CD4-positive, alpha-beta T cell treated with Interferon alpha-2 for 1 hour (primary cell): Measurements from ENCODE around the gene RNASE4.
A peak's percentile ranks its signal among the peaks of the same experiment; 100 is the strongest.
"Not testable (repeated sequence)": the region's sequence is repeated elsewhere in the genome, so short reads cannot be mapped to it uniquely, and the experiment has no call there.

Source experiments
- DNase-seq, 2 donors: peaks; one replicate each; pipeline ENCODE4 v3.0.0-alpha.2; 2020 to 2022

Gene RNASE4

GRCh38 chr14:20699931-20700330 is 15.6 kb downstream of the RNASE4 start:
- no peak for DNase-seq

GRCh38 chr14:20700965-20701364 is 16.6 kb downstream of the RNASE4 start:
- not testable (repeated sequence) for DNase-seq

- DNase-seq: no peak
Measured at GRCh38 chr14:20706657-20707355, 22.4 kb downstream of the RNASE4 start.

- DNase-seq: no peak
Measured at GRCh38 chr14:20707622-20708021, 23.3 kb downstream of the RNASE4 start.

GRCh38 chr14:20711261-20711660 is 26.9 kb downstream of the RNASE4 start:
- no peak for DNase-seq

- DNase-seq: no peak
Measured at GRCh38 chr14:20711685-20712084, 27.3 kb downstream of the RNASE4 start.

GRCh38 chr14:20712904-20713303 is 28.5 kb downstream of the RNASE4 start:
- no peak for DNase-seq

GRCh38 chr14:20714593-20715250 is 30.4 kb downstream of the RNASE4 start:
- DNase-seq: peak in 1 of 2 donors; percentile 67

- no peak for DNase-seq
Measured at GRCh38 chr14:20719777-20720176, 35.4 kb downstream of the RNASE4 start.

GRCh38 chr14:20720741-20721140 is 36.4 kb downstream of the RNASE4 start:
- no peak for DNase-seq

- no peak for DNase-seq
Measured at GRCh38 chr14:20722016-20722415, 37.7 kb downstream of the RNASE4 start.

GRCh38 chr14:20723488-20723887 is 39.1 kb downstream of the RNASE4 start:
- no peak for DNase-seq

GRCh38 chr14:20726121-20726520 is 41.8 kb downstream of the RNASE4 start:
- DNase-seq: not testable (repeated sequence)

- no peak for DNase-seq
Measured at GRCh38 chr14:20726531-20726930, 42.2 kb downstream of the RNASE4 start.

- DNase-seq: no peak
Measured at GRCh38 chr14:20730891-20731290, 46.5 kb downstream of the RNASE4 start.

GRCh38 chr14:20732477-20732876 is 48.1 kb downstream of the RNASE4 start:
- DNase-seq: no peak

GRCh38 chr14:20732979-20733635 is 48.7 kb downstream of the RNASE4 start:
- no peak for DNase-seq

- no peak for DNase-seq
Measured at GRCh38 chr14:20733684-20734429, 49.5 kb downstream of the RNASE4 start.

- DNase-seq: no peak
Measured at GRCh38 chr14:20734430-20734806, 50.1 kb downstream of the RNASE4 start.

- not testable (repeated sequence) for DNase-seq
Measured at GRCh38 chr14:20738292-20738691, 53.9 kb downstream of the RNASE4 start.

- no peak for DNase-seq
Measured at GRCh38 chr14:20742132-20742531, 57.8 kb downstream of the RNASE4 start.

GRCh38 chr14:20743556-20743955 is 59.2 kb downstream of the RNASE4 start:
- no peak for DNase-seq
